IgD-negative memory B cell (primary cell): ENCODE measurements around the gene EMX2. TPM values are rescaled to one million over a fixed set of nuclear protein-coding genes. Genes with fewer than 3 reads are reported as not detected.
"Not testable (repeated sequence)": the region's sequence is repeated elsewhere in the genome, so short reads cannot be mapped to it uniquely, and the experiment has no call there.

Experiments used
- H3K27ac Mint-ChIP-seq, 3 donors: one replicate each; pipeline ENCODE4 v1.8.0; 2020 to 2022; ENCODE audit warnings: mild to moderate bottlenecking in 3 of 3, mixed read lengths in 3 of 3, moderate library complexity in 1 of 3
- H3K27me3 Mint-ChIP-seq: one replicate; pipeline ENCODE4 v1.8.0; 2021; ENCODE audit warnings: mixed read lengths
- H3K36me3 Mint-ChIP-seq: one replicate; pipeline ENCODE4 v1.8.0; 2020; ENCODE audit warnings: mild to moderate bottlenecking, mixed read lengths
- H3K4me1 Mint-ChIP-seq, 3 donors: one replicate each; pipeline ENCODE4 v1.8.0; 2020 to 2022; ENCODE audit warnings: mixed read lengths in 3 of 3, mild to moderate bottlenecking in 1 of 3
- H3K4me3 Mint-ChIP-seq, 4 donors: one replicate each; pipeline ENCODE4 v1.8.0; 2020 to 2022; ENCODE audit warnings: mild to moderate bottlenecking in 4 of 4, mixed read lengths in 4 of 4, moderate library complexity in 3 of 4
- H3K9me3 Mint-ChIP-seq, 3 donors: one replicate each; pipeline ENCODE4 v1.8.0; 2020 to 2021; ENCODE audit warnings: mixed read lengths in 3 of 3, mild to moderate bottlenecking in 1 of 3
- polyA plus RNA-seq: library from polyadenylated mRNA; unstranded; fragments of 300-500 nt; fragmentation: Illumina TruSeq; gene quantifications from one replicate; pipeline ENCODE4 v1.2.3, GENCODE V29; 2021

EMX2 gene
- not detected for polyA plus RNA-seq

GRCh38 chr10:117542706-117543224 lies at the start of gene EMX2:
EMX2 (plus strand) TSS chr10:117542746; CDS start chr10:117543268, 522 bp downstream.
- Mint-ChIP-seq H3K4me3 (peak within 1 kb of the TSS in 3 of 4 donors; percentile 12 to 76 (median 39)), H3K4me1 (peaks cover 2 to 7% (median 7%) of the 10 kb centered on the region in 3 donors), H3K27me3 (peaks cover 66% of the 10 kb centered on the region), H3K9me3 (peaks cover 0 to 5% (median 0%) of the 10 kb centered on the region in 3 donors), H3K36me3 (no peaks in the 10 kb centered on the region), H3K27ac (no peak within 1 kb of the TSS)

GRCh38 chr10:117496031-117496430 lies 46.5 kb upstream of the EMX2 start:
- no peaks in the 10 kb centered on the region for H3K36me3 Mint-ChIP-seq
- no peak overlapping the region for H3K4me3 Mint-ChIP-seq
- no peak overlapping the region for H3K27ac Mint-ChIP-seq
- H3K4me1 Mint-ChIP-seq: peaks cover 0 to 2% (median 1%) of the 10 kb centered on the region in 3 donors
- H3K9me3 Mint-ChIP-seq: no peaks in the 10 kb centered on the region
- peaks cover 12% of the 10 kb centered on the region for H3K27me3 Mint-ChIP-seq

DNA sequence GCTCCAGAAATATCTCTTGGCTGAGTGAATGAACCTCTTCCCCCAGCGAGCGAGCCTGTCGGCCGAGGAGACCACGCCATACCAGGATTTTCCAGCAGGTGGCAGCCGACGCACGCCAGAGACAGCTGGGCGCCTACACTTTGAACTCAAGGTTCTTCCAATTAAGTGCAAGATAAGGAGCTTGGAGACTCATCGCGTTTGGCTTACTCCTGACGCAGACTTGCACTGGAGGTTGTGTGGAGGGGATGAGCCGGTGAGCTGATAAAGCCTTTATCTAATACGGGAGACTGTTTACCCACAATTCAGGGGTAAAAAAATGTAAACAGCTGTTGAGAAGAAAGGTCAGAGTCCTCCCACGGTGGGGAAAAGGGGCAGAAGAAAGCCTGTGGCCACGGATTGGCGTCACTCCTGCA lies 45.9 kb upstream of the EMX2 start:
- peak overlapping the region in 1 of 4 donors; percentile 27 for H3K4me3 Mint-ChIP-seq
- peaks cover 9% of the 10 kb centered on the region for H3K27me3 Mint-ChIP-seq
- H3K4me1 Mint-ChIP-seq: peaks cover 0 to 2% (median 1%) of the 10 kb centered on the region in 3 donors
- no peak overlapping the region for H3K27ac Mint-ChIP-seq
- no peaks in the 10 kb centered on the region for H3K9me3 Mint-ChIP-seq
- no peaks in the 10 kb centered on the region for H3K36me3 Mint-ChIP-seq

DNA sequence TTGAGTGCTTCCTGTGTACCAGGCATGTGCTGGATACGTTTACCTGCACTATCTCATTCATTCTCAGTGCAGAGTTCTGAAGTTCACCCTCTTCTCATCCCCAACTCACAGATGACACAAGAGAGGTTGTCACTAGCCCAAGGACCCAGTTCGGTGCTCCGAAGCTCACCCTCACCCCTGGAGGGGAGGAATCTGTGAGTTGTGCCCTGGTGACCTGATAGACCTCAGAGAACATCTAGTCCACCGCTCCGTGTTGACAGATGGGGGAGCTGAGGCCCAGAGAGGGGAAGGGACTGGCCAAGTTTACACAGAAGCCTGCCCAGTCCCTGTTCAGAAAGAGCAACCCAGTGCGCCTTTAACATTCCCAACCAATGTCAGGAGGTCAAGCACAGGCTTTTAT lies 44.8 kb upstream of the EMX2 start:
- H3K36me3 Mint-ChIP-seq: no peaks in the 10 kb centered on the region
- peaks cover 0 to 2% (median 1%) of the 10 kb centered on the region in 3 donors for H3K4me1 Mint-ChIP-seq
- no peak overlapping the region for H3K4me3 Mint-ChIP-seq
- H3K27ac Mint-ChIP-seq: no peak overlapping the region
- H3K27me3 Mint-ChIP-seq: peaks cover 10% of the 10 kb centered on the region
- H3K9me3 Mint-ChIP-seq: no peaks in the 10 kb centered on the region

DNA sequence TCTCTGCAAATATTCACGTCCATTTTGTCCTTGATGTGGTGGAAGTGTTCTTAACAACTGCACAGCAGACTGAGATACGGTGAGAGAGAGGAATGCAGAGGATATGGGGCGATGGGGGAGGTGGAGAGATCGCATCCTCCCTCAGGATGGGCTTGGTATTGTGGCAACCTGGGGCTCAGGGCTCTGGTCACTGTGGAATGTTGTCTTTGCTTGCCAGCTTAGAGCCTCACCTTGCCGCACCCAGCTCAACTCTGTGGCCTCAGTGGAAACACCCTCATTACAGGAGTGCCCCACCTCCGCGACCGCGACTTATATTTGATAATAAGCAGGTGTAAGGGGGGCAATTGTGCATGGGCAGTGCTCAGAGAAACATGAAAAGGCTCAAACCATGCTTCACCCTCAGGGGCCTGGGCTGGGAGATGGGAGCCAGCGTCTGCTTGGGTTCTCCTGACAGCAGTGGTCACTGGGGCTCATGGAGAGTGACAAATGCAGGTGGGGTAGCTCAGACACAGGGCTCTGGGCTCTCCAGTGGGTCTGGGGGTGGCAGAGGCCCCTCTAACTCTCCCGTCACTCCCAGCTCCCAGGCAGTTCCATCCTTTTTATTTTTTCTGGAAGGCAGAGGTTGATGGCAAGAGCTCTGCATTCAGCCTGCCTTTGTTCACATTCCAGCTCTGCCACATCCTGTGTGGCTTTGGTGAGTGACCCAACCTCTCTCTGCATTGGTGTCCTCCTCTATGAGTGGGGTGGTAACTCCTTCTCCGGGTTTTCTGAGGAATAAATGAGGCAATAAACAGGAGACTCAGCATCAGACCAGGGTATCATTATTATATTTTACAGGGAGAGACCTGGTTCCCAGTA lies 43.1 kb upstream of the EMX2 start:
- no peaks in the 10 kb centered on the region for H3K9me3 Mint-ChIP-seq
- peak overlapping the region in 2 of 3 donors; percentile 21 to 87 for H3K27ac Mint-ChIP-seq
- H3K4me1 Mint-ChIP-seq: peaks cover 0 to 2% (median 1%) of the 10 kb centered on the region in 3 donors
- no peak overlapping the region for H3K4me3 Mint-ChIP-seq
- H3K27me3 Mint-ChIP-seq: peaks cover 11% of the 10 kb centered on the region
- H3K36me3 Mint-ChIP-seq: no peaks in the 10 kb centered on the region

- Mint-ChIP-seq H3K9me3 (no peaks in the 10 kb centered on the region), H3K4me3 (no peak overlapping the region), H3K27ac (no peak overlapping the region), H3K4me1 (peaks cover 0 to 2% (median 1%) of the 10 kb centered on the region in 3 donors), H3K36me3 (no peaks in the 10 kb centered on the region), H3K27me3 (peaks cover 8% of the 10 kb centered on the region)
Measured at GRCh38 chr10:117500456-117500855, 42.1 kb upstream of the EMX2 start.

DNA sequence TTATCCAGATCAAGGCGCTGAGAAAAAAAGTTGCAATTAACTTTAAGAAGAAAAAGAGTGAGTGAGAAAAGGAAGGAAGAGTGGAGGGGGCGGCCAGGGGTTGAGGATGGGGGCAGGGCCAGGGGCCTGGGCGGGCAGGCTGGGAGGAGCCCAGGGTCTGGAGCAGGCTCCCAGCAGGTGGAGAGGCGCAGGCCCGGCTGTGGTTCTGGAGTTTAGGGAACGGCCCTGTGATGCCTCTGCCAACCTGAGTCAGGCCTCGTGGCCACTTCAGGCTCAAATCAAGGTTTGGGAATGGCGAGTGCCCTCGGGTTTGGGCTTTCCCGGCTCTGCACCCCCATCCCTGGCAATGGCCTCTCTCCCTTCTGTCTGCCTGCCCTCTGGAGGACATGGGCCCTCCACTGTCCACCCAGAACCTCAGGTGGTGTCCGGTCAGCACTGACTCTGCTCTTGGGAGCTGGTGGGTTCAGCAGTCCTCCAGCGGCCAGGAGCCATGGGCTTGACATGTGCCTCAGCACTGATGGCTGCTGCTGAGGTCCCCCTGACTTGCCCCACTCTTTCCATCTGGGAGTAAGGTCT lies 41.0 kb upstream of the EMX2 start:
- no peaks in the 10 kb centered on the region for H3K9me3 Mint-ChIP-seq
- H3K27me3 Mint-ChIP-seq: peaks cover 8% of the 10 kb centered on the region
- H3K4me1 Mint-ChIP-seq: peaks cover 0 to 2% (median 1%) of the 10 kb centered on the region in 3 donors
- H3K4me3 Mint-ChIP-seq: no peak overlapping the region
- H3K36me3 Mint-ChIP-seq: no peaks in the 10 kb centered on the region
- no peak overlapping the region for H3K27ac Mint-ChIP-seq

- Mint-ChIP-seq H3K27me3 (peaks cover 8% of the 10 kb centered on the region), H3K4me3 (no peak overlapping the region), H3K4me1 (peaks cover 0 to 1% (median 0%) of the 10 kb centered on the region in 3 donors), H3K9me3 (peaks cover 0 to 4% (median 0%) of the 10 kb centered on the region in 3 donors), H3K27ac (no peak overlapping the region), H3K36me3 (no peaks in the 10 kb centered on the region)
Measured at GRCh38 chr10:117502421-117503243, 39.9 kb upstream of the EMX2 start.

DNA sequence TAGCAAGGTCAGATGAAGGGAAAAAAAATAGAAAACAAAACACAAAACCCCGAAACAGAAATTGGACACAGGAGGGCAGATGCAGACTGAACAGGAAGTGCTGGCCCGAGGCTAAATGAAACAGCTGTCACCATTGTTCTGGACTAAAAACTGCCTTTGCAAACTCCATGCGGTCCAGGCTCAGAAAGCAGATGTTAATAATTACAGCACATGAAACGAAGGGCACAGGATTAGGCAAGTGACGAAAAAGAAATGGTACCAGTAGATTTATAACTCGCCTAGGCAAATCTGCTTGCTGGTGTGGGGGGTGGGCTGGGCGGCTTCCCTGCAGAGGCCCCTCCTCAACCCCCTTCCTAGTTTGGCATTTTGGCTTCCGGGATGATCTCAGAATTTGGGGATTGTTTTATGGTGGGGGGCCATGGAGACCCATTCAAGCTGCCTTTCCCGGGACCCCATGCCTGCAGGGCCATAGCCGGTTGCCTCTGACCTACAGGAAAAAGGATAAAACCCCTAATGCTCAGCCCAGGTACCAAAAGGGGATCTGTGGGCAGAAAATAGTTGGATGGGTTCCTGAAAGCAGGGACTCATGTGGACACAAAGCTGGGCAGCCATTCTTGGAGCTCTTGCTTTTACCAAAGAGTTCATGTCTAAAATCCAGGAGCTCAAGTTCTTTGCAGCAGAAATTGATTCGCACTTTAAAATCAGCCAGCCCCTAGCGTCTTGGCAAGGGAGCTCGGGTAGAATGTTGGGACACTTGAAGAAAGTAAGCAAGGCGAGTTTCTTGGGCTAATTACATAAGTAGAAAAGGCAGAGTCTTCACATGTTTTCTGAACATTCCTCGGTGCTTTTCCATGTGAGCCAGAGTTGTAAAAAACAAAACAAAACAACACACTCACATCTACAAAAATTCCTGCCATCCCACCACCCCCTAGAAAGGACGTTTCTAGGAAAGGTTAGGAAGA lies 39.0 kb upstream of the EMX2 start:
- Mint-ChIP-seq H3K36me3 (no peaks in the 10 kb centered on the region), H3K4me3 (no peak overlapping the region), H3K4me1 (peaks cover 0 to 1% (median 0%) of the 10 kb centered on the region in 3 donors), H3K27ac (no peak overlapping the region), H3K9me3 (peaks cover 0 to 4% (median 0%) of the 10 kb centered on the region in 3 donors), H3K27me3 (peaks cover 8% of the 10 kb centered on the region)

- Mint-ChIP-seq H3K27me3 (peaks cover 8% of the 10 kb centered on the region), H3K4me3 (peak overlapping the region in 1 of 4 donors; percentile 56), H3K36me3 (no peaks in the 10 kb centered on the region), H3K4me1 (peaks cover 0 to 1% (median 0%) of the 10 kb centered on the region in 3 donors), H3K9me3 (peaks cover 0 to 4% (median 0%) of the 10 kb centered on the region in 3 donors), H3K27ac (no peak overlapping the region)
Measured at GRCh38 chr10:117504562-117504961, 38.0 kb upstream of the EMX2 start.

GRCh38 chr10:117507081-117507480 lies 35.5 kb upstream of the EMX2 start:
- not testable (repeated sequence) for H3K27me3 Mint-ChIP-seq, H3K4me3 Mint-ChIP-seq, H3K9me3 Mint-ChIP-seq, H3K36me3 Mint-ChIP-seq, H3K27ac Mint-ChIP-seq, H3K4me1 Mint-ChIP-seq

DNA sequence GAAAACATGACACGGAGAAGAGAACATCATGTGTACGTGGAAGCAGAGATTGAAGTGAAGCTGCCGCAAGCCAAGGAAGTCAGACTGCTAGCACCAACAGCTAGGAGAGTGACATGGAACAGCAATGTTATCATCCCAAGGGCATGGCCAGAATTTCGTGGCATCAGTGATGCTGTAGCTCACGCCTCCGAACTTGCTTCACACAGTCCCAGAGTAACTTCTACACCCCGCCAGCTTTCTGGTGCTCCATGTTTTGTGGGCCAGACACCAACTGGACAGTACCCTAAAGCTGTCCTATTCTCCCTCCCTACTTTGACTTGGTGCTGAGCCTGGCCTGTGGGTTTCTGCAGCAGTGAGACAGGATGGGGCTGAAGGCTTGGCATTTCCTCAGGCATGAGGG lies 33.0 kb upstream of the EMX2 start:
- Mint-ChIP-seq H3K27ac (no peak overlapping the region), H3K4me3 (no peak overlapping the region), H3K4me1 (no peaks in the 10 kb centered on the region), H3K9me3 (peaks cover 0 to 8% (median 0%) of the 10 kb centered on the region in 3 donors), H3K27me3 (peaks cover 2% of the 10 kb centered on the region), H3K36me3 (no peaks in the 10 kb centered on the region)

DNA sequence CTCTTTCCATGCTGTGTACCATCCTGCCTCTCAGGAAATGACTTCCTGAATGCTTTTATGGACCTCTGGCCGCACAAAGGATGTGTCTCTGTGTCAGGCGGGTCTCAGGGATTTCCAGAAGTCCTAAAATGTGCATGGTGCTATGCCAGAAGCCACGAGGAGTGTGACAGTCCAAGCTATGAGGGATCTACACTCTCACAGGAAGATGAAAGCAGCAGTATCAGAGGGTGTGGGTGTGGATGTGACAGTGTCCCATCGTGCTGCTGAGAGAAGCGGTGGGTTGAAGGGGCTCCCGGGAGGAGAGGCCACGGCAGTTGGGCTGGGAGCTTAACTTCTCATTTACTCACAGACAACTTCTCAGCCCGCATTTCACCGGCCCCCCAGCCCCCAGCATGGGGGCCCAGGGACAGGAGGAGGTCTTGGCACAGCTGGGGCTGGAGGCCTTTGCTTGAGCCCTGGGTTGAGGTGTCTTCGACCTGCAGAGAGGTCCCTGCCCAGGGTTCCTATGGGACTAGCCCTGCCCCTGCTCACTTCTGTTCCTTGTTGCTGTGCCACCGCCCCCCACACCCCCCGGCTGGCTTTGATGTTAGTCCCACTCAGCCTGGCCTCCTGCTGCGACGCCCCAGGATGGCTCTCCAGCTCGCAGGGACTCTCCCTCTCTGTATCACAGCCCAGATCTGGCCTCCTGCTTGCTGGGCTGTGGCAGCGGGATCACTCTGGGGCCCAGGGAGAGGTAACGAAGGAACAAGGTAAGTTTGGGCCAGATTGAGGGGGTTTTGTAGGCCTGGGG lies 30.8 kb upstream of the EMX2 start:
- no peaks in the 10 kb centered on the region for H3K27me3 Mint-ChIP-seq
- H3K4me3 Mint-ChIP-seq: no peak overlapping the region
- H3K36me3 Mint-ChIP-seq: no peaks in the 10 kb centered on the region

More for the DNA sequence above, 30.8 kb upstream of the EMX2 start:
- H3K27ac Mint-ChIP-seq: no peak overlapping the region
- peaks cover 0 to 8% (median 1%) of the 10 kb centered on the region in 3 donors for H3K9me3 Mint-ChIP-seq
- no peaks in the 10 kb centered on the region for H3K4me1 Mint-ChIP-seq
